Tibial nerve (tissue), 4 donors: Measurements from ENCODE around the gene ASIC1. TPM values are rescaled to one million over a fixed set of nuclear protein-coding genes. Genes with fewer than 3 reads are reported as not detected.

Source experiments
- DNase-seq, 2 donors: peaks; one replicate each; pipeline ENCODE4 v3.0.0-alpha.2; 2019; ENCODE audit warnings: low spot score in 2 of 2
- H3K27ac ChIP-seq, 4 donors: fragments of 200-600 bp; sonication (generic) in 3 of 4; one replicate each; pipeline ENCODE4 v1.5.1; 2017 to 2019; ENCODE audit warnings: mild to moderate bottlenecking in 1 of 4
- H3K27me3 ChIP-seq, 2 donors: fragments of 200-600 bp; sonication (generic) in 1 of 2; one replicate each; pipeline versions ENCODE4 v1.5.1 to v1.6.0; 2017 to 2019
- H3K36me3 ChIP-seq, 3 donors: fragments of 200-600 bp; sonication (generic); one replicate each; pipeline ENCODE4 v1.5.1; 2018 to 2019
- H3K4me1 ChIP-seq, 4 donors: fragments of 200-600 bp; sonication (generic) in 3 of 4; one replicate each; pipeline ENCODE4 v1.5.1; 2017 to 2019
- H3K4me3 ChIP-seq, 4 donors: fragments of 200-600 bp; sonication (generic) in 3 of 4; one replicate each; pipeline ENCODE4 v1.5.1; 2017 to 2019; ENCODE audit warnings: mild to moderate bottlenecking in 1 of 4, moderate library complexity in 1 of 4
- H3K9me3 ChIP-seq, 4 donors: fragments of 200-600 bp; sonication (generic) in 3 of 4; one replicate each; pipeline ENCODE4 v1.5.1; 2017 to 2019
- EP300 ChIP-seq, 2 donors: sonication (generic); formaldehyde crosslinking; IDR thresholded peaks; one replicate each; pipeline ENCODE4 v1.6.1; 2017; ENCODE audit warnings: antibody characterized with exemption in 2 of 2, mild to moderate bottlenecking in 1 of 2
- POLR2A ChIP-seq, 2 donors: fragments of 450-650 bp; IDR thresholded peaks; one replicate each; pipeline ENCODE4 v1.6.1; 2017; ENCODE audit warnings: antibody characterized with exemption in 2 of 2, mild to moderate bottlenecking in 2 of 2, moderate library complexity in 2 of 2
- WGBS, 2 donors: methylation state at CpG; one replicate each; pipeline ENCODE4 v1.1.5; 2018; 5-methylcytosine and 5-hydroxymethylcytosine counted together
- total RNA-seq, 4 donors: library from RNA; depleted of rRNA; stranded (reverse); fragments of >200 nt; gene quantifications; one replicate each; pipeline ENCODE4 v1.1.0, GENCODE V29; 2016
- TF ChIP-seq, protein P1 (sequence below), 5 experiments: fragments of 200-600 bp in 3 of 5; fragments of 450-650 bp in 2 of 5; sonication (generic) in 3 of 5; IDR thresholded peaks; one replicate each; pipeline ENCODE4 v1.5.1; 2016 to 2019; ENCODE audit warnings: antibody characterized with exemption in 5 of 5, mild to moderate bottlenecking in 3 of 5, moderate library complexity in 2 of 5

Gene ASIC1
- total RNA-seq, 4 donors from 2014 or later, result 1.8 to 4.2 (median 2.9) TPM; not detected in 1

DNA sequence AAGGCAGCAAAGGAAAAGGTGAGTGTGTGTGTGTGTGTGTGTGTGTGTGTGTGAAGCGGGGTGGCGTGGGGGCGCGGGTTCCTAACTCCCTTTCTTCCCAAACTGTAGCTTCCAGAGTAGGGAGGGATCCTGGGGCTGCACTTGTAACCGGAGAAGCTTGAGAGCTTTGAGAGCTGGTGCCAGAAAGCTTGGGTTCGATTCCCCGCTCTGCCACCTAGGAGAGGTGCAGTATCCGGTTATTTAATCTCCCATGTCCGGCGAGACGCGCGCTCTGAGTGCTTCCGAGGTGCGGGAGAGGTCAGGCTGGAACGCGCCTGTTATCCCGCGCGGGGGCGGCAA lies 24.9 kb upstream of the ASIC1 start:
- Histone ChIP-seq H3K36me3 (no peaks in the 10 kb centered on the region), H3K27ac (peak overlapping the region in 2 of 4 donors; percentile 35 to 57), H3K4me3 (peak overlapping the region; percentile 3 to 46 (median 19)), H3K27me3 (peaks cover 0 to 37% of the 10 kb centered on the region in 2 donors), H3K9me3 (no peaks in the 10 kb centered on the region), H3K4me1 (peaks cover 0 to 10% (median 0%) of the 10 kb centered on the region in 4 donors)
- no peak for TF ChIP-seq POLR2A (IDR thresholded peaks at IDR 0.05)
- TF ChIP-seq, protein P1, sequence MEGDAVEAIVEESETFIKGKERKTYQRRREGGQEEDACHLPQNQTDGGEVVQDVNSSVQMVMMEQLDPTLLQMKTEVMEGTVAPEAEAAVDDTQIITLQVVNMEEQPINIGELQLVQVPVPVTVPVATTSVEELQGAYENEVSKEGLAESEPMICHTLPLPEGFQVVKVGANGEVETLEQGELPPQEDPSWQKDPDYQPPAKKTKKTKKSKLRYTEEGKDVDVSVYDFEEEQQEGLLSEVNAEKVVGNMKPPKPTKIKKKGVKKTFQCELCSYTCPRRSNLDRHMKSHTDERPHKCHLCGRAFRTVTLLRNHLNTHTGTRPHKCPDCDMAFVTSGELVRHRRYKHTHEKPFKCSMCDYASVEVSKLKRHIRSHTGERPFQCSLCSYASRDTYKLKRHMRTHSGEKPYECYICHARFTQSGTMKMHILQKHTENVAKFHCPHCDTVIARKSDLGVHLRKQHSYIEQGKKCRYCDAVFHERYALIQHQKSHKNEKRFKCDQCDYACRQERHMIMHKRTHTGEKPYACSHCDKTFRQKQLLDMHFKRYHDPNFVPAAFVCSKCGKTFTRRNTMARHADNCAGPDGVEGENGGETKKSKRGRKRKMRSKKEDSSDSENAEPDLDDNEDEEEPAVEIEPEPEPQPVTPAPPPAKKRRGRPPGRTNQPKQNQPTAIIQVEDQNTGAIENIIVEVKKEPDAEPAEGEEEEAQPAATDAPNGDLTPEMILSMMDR (IDR thresholded peaks at IDR 0.05), result no peak
- no peak for TF ChIP-seq EP300 (IDR thresholded peaks at IDR 0.05)
- no peak for DNase-seq
- WGBS, 2 donors, result 21 to 37% methylated on average over 9 to 20 of the region's 21 CpGs

DNA sequence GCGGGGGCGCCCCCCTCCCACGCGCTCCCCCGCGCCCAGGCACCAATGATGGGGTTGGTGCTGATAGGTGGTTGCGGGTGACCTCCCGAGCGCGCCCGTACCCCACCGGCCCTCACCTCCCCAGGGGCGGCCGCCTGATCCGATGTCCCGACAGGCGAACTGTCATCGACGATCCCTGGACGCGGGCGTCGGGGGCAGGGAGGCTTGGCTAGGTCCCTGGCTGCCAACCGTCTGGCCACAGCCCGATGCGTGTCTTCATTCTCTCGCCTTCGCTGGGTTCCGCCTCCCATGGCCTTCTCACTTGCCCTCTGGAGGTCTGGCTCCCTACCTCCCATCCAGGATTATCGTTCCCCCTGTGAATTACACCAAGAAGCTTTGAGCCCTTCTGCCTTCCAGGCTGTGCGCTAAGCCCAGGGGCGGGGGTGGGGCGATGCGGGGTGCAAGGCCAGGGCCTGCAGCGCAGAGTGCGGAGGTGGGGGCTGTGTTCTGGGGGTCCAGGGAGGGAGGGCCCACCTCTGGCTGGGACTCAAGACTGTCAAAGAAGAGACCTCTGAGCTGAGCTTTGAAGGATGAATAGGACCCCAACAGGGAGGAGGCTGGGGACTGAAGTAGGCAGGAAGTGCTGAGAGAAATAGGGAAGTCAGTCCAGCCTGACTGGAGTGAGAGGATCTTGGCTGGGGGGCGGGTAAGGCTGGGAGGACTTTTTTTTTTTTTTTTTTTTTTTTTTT lies 24.4 kb upstream of the ASIC1 start:
- Histone ChIP-seq H3K27ac (peak overlapping the region in 3 of 4 donors; percentile 35 to 57 (median 36)), H3K27me3 (peaks cover 0 to 37% of the 10 kb centered on the region in 2 donors), H3K4me3 (peak overlapping the region; percentile 3 to 46 (median 19)), H3K9me3 (no peaks in the 10 kb centered on the region), H3K4me1 (peaks cover 0 to 10% (median 0%) of the 10 kb centered on the region in 4 donors), H3K36me3 (no peaks in the 10 kb centered on the region)
- 14 to 21% methylated on average over 14 to 34 of the region's 37 CpGs for WGBS, 2 donors
- no peak for DNase-seq
- TF ChIP-seq POLR2A (IDR thresholded peaks at IDR 0.05) (no peak), EP300 (IDR thresholded peaks at IDR 0.05) (no peak)
- TF ChIP-seq, protein P1 (IDR thresholded peaks at IDR 0.05), result no peak

DNA sequence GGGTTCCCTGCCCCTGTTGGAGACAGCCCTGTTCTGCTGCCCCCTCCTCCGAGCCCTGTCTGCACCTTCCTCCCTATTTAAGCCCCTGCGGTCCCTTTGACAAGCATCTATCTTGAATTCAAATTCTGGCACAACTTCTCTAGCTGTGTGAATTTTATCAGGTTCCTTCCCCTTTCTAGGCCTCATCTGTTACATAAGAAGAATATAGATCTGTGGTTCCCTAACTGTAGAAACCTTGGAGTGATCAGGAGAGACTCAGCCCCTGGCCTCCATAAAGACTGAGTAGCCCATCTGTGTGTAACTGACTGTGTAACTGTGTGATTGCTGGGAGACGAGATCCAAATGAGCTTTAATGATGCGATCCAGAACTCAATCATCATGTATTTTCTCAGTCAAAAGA lies 19.1 kb upstream of the ASIC1 start:
- Histone ChIP-seq H3K27ac (no peak overlapping the region), H3K36me3 (no peaks in the 10 kb centered on the region), H3K4me3 (no peak overlapping the region), H3K9me3 (no peaks in the 10 kb centered on the region), H3K4me1 (no peaks in the 10 kb centered on the region), H3K27me3 (peaks cover 0 to 7% of the 10 kb centered on the region in 2 donors)
- WGBS, 2 donors, result 85 to 88% methylated on average over 4 of the region's 4 CpGs
- TF ChIP-seq, protein P1 (IDR thresholded peaks at IDR 0.05), result no peak
- TF ChIP-seq POLR2A (IDR thresholded peaks at IDR 0.05) (no peak), EP300 (IDR thresholded peaks at IDR 0.05) (no peak)
- DNase-seq, result no peak

DNA sequence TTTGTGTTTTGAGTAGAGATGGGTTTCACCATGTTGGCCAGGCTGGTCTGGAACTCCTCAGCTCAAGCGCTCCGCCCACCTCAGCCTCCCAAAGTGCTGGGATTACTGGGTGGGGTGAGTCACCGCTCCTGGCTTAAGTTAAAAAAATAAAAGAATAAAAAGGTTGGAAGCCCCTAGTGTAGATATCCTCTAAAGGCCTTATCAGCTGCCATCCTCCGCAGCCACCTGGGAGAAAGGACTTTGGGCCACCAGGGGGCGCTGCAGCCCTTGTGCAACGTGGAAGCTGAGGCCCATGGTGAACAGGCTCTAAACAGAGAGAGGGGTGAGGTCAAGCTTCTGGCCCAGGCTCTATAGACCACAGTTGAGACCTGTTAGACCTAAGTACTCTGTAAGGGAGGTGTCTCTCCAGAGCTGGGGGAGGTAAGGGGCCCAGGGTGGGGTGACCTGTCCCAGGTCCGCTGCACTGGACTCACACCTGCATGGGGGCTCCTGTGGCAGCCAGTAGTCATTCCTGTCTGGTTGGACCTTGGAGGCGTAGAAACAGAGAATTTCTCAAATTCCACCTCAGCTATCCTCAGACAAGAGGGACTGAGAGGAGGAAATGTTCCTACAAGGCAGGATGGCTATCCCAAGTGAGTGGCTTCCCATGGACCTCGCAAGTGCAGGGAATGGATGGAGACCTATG lies 18.1 kb upstream of the ASIC1 start:
- Histone ChIP-seq H3K27me3 (peaks cover 0 to 3% of the 10 kb centered on the region in 2 donors), H3K36me3 (no peaks in the 10 kb centered on the region), H3K9me3 (no peaks in the 10 kb centered on the region), H3K27ac (no peak overlapping the region), H3K4me3 (no peak overlapping the region), H3K4me1 (no peaks in the 10 kb centered on the region)
- TF ChIP-seq POLR2A (IDR thresholded peaks at IDR 0.05) (no peak), EP300 (IDR thresholded peaks at IDR 0.05) (no peak)
- TF ChIP-seq, protein P1 (IDR thresholded peaks at IDR 0.05), result peak; percentile 74 to 83 (median 78)
- peak; percentile 82 to 94 for DNase-seq
- 52 to 53% methylated on average over 9 of the region's 9 CpGs for WGBS, 2 donors

DNA sequence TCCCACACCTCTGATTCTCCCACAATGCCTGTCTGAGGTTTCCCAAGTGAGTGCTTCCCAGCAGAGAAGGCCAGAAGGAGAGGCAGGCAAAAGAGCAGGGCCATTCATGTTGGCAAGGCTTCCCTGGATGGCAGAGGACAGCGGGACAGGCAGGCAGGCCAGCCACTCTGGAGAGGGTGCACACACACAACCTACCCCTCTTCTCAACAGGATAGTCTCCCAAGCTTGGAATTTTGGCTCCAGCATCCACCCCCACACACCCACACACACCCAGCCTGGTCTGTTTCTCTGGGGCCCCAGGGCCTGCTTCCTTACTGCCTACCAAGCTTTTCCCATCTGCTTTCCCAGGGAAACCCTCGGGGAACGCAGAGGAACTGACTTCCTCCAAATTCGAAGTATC lies 16.7 kb upstream of the ASIC1 start:
- no peak for DNase-seq
- no peaks in the 10 kb centered on the region for H3K27me3 ChIP-seq
- TF ChIP-seq POLR2A (IDR thresholded peaks at IDR 0.05) (no peak), EP300 (IDR thresholded peaks at IDR 0.05) (no peak)
- TF ChIP-seq, protein P1 (IDR thresholded peaks at IDR 0.05), result no peak
- H3K36me3 ChIP-seq, result no peaks in the 10 kb centered on the region
- H3K27ac ChIP-seq, result no peak overlapping the region
- no peaks in the 10 kb centered on the region for H3K4me1 ChIP-seq
- no peak overlapping the region for H3K4me3 ChIP-seq
- H3K9me3 ChIP-seq, result no peaks in the 10 kb centered on the region
- 55 to 58% methylated on average over 4 of the region's 4 CpGs for WGBS, 2 donors
